ENCODE results near the gene TMEM53.
A peak's percentile ranks its signal among the peaks of the same experiment; 100 is the strongest.

The TMEM53 gene

GRCh38 chr1:44660176-44660575 is 14.1 kb downstream of the TMEM53 start:
- H3K4me1 ChIP-seq (ENCODE audit: control extremely low read depth in 1 of 4, control insufficient read depth in 4 of 4, insufficient read depth in 4 of 4, low read length in 3 of 4) = peaks cover 0 to 25% (median 19%) of the 10 kb centered on the region in 4 experiments
- WGBS (ENCODE audit: insufficient coverage) = 91% methylated on average over 9 of the region's 9 CpGs
- H3K9me3 ChIP-seq (ENCODE audit: control extremely low read depth in 1 of 5, control insufficient read depth in 4 of 5, insufficient read depth in 2 of 5, low read depth in 1 of 5, low read length in 4 of 5) = no peaks in the 10 kb centered on the region
- ChIA-PET CTCF (no interaction called here), POLR2A (no interaction called here)
- peaks cover 0 to 6% (median 3%) of the 10 kb centered on the region in 4 experiments for H3K36me3 ChIP-seq (ENCODE audit: control insufficient read depth in 4 of 4, insufficient read depth in 4 of 4, low read length in 3 of 4)
- H3K27me3 ChIP-seq (replicated peaks in 2 of 5; ENCODE audit: control insufficient read depth in 4 of 5, insufficient read depth in 5 of 5, low read length in 4 of 5) = no peaks in the 10 kb centered on the region
- H3K4me3 ChIP-seq (ENCODE audit: control insufficient read depth in 1 of 7, extremely low read depth in 1 of 7, insufficient read depth in 4 of 7, low read depth in 2 of 7, low read length in 6 of 7) = no peak overlapping the region
- DNase-seq = no peak
- H3K27ac ChIP-seq (ENCODE audit: insufficient read depth in 1 of 2, low read depth in 1 of 2, low read length in 2 of 2, poor library complexity in 1 of 2, severe bottlenecking in 2 of 2) = no peak overlapping the region

GRCh38 chr1:44659566-44659965 is 14.7 kb downstream of the TMEM53 start:
- no peak for DNase-seq
- Histone ChIP-seq H3K4me3 (ENCODE audit: control insufficient read depth in 1 of 7, extremely low read depth in 1 of 7, insufficient read depth in 4 of 7, low read depth in 2 of 7, low read length in 6 of 7) (no peak overlapping the region), H3K9me3 (ENCODE audit: control extremely low read depth in 1 of 5, control insufficient read depth in 4 of 5, insufficient read depth in 2 of 5, low read depth in 1 of 5, low read length in 4 of 5) (no peaks in the 10 kb centered on the region), H3K27me3 (replicated peaks in 2 of 5; ENCODE audit: control insufficient read depth in 4 of 5, insufficient read depth in 5 of 5, low read length in 4 of 5) (no peaks in the 10 kb centered on the region), H3K4me1 (ENCODE audit: control extremely low read depth in 1 of 4, control insufficient read depth in 4 of 4, insufficient read depth in 4 of 4, low read length in 3 of 4) (peaks cover 0 to 20% (median 16%) of the 10 kb centered on the region in 4 experiments), H3K27ac (ENCODE audit: insufficient read depth in 1 of 2, low read depth in 1 of 2, low read length in 2 of 2, poor library complexity in 1 of 2, severe bottlenecking in 2 of 2) (no peak overlapping the region), H3K36me3 (ENCODE audit: control insufficient read depth in 4 of 4, insufficient read depth in 4 of 4, low read length in 3 of 4) (peaks cover 0 to 12% (median 6%) of the 10 kb centered on the region in 4 experiments)
- ChIA-PET CTCF (interaction anchor here (0.8 to 1.2 kb wide), 2 partner anchors 9 to 15 kb away, joined by 3 read pairs; no protein-coding TSS in a partner anchor), POLR2A (no interaction called here)
- 100% methylated on average over 2 of the region's 4 CpGs for WGBS (ENCODE audit: insufficient coverage)

- no peaks in the 10 kb centered on the region for H3K4me1 ChIP-seq (ENCODE audit: control extremely low read depth in 1 of 4, control insufficient read depth in 4 of 4, insufficient read depth in 4 of 4, low read length in 3 of 4)
- H3K36me3 ChIP-seq (ENCODE audit: control insufficient read depth in 4 of 4, insufficient read depth in 4 of 4, low read length in 3 of 4) = peaks cover 2 to 44% (median 28%) of the 10 kb centered on the region in 4 experiments
- no peak overlapping the region for H3K27ac ChIP-seq (ENCODE audit: insufficient read depth in 1 of 2, low read depth in 1 of 2, low read length in 2 of 2, poor library complexity in 1 of 2, severe bottlenecking in 2 of 2)
- no peak overlapping the region for H3K4me3 ChIP-seq (ENCODE audit: control insufficient read depth in 1 of 7, extremely low read depth in 1 of 7, insufficient read depth in 4 of 7, low read depth in 2 of 7, low read length in 6 of 7)
- peak in 2 of 3 donors; percentile 25 to 36 for DNase-seq
- ChIA-PET CTCF (interaction anchor here (1.0 to 1.9 kb wide), 5 partner anchors 18 to 419 kb away, joined by 3 to 7 read pairs (median 3); partner anchors contain the start of genes ARMH1 and TMEM53), POLR2A (no interaction called here)
- H3K27me3 ChIP-seq (replicated peaks in 2 of 5; ENCODE audit: control insufficient read depth in 4 of 5, insufficient read depth in 5 of 5, low read length in 4 of 5) = no peaks in the 10 kb centered on the region
- WGBS (ENCODE audit: insufficient coverage) = 88% methylated on average over 5 of the region's 5 CpGs
- no peaks in the 10 kb centered on the region for H3K9me3 ChIP-seq (ENCODE audit: control extremely low read depth in 1 of 5, control insufficient read depth in 4 of 5, insufficient read depth in 2 of 5, low read depth in 1 of 5, low read length in 4 of 5)
Measured at GRCh38 chr1:44655609-44656008, 18.7 kb downstream of the TMEM53 start.

GRCh38 chr1:44654621-44655187 is 19.6 kb downstream of the TMEM53 start:
- no peak overlapping the region for H3K27ac ChIP-seq (ENCODE audit: insufficient read depth in 1 of 2, low read depth in 1 of 2, low read length in 2 of 2, poor library complexity in 1 of 2, severe bottlenecking in 2 of 2)
- H3K36me3 ChIP-seq (ENCODE audit: control insufficient read depth in 4 of 4, insufficient read depth in 4 of 4, low read length in 3 of 4) = peaks cover 6 to 53% (median 37%) of the 10 kb centered on the region in 4 experiments
- ChIA-PET POLR2A (no interaction called here), CTCF (interaction anchor here (0.9 to 1.9 kb wide), 5 partner anchors 19 to 418 kb away, joined by 3 to 7 read pairs (median 4); partner anchors contain the start of genes ARMH1 and TMEM53)
- no peaks in the 10 kb centered on the region for H3K4me1 ChIP-seq (ENCODE audit: control extremely low read depth in 1 of 4, control insufficient read depth in 4 of 4, insufficient read depth in 4 of 4, low read length in 3 of 4)
- 97% methylated on average over 31 of the region's 35 CpGs for WGBS (ENCODE audit: insufficient coverage)
- H3K9me3 ChIP-seq (ENCODE audit: control extremely low read depth in 1 of 5, control insufficient read depth in 4 of 5, insufficient read depth in 2 of 5, low read depth in 1 of 5, low read length in 4 of 5) = no peaks in the 10 kb centered on the region
- H3K4me3 ChIP-seq (ENCODE audit: control insufficient read depth in 1 of 7, extremely low read depth in 1 of 7, insufficient read depth in 4 of 7, low read depth in 2 of 7, low read length in 6 of 7) = no peak overlapping the region
- H3K27me3 ChIP-seq (replicated peaks in 2 of 5; ENCODE audit: control insufficient read depth in 4 of 5, insufficient read depth in 5 of 5, low read length in 4 of 5) = no peaks in the 10 kb centered on the region
- no peak for DNase-seq

GRCh38 chr1:44653107-44653964 is 20.9 kb downstream of the TMEM53 start:
- 87% methylated on average over 7 of the region's 11 CpGs for WGBS (ENCODE audit: insufficient coverage)

GRCh38 chr1:44652445-44653106 is 21.7 kb downstream of the TMEM53 start:
- Histone ChIP-seq H3K4me1 (ENCODE audit: control extremely low read depth in 1 of 4, control insufficient read depth in 4 of 4, insufficient read depth in 4 of 4, low read length in 3 of 4) (no peaks in the 10 kb centered on the region), H3K9me3 (ENCODE audit: control extremely low read depth in 1 of 5, control insufficient read depth in 4 of 5, insufficient read depth in 2 of 5, low read depth in 1 of 5, low read length in 4 of 5) (no peaks in the 10 kb centered on the region), H3K4me3 (ENCODE audit: control insufficient read depth in 1 of 7, extremely low read depth in 1 of 7, insufficient read depth in 4 of 7, low read depth in 2 of 7, low read length in 6 of 7) (no peak overlapping the region), H3K36me3 (ENCODE audit: control insufficient read depth in 4 of 4, insufficient read depth in 4 of 4, low read length in 3 of 4) (peaks cover 14 to 70% (median 55%) of the 10 kb centered on the region in 4 experiments), H3K27me3 (replicated peaks in 2 of 5; ENCODE audit: control insufficient read depth in 4 of 5, insufficient read depth in 5 of 5, low read length in 4 of 5) (no peaks in the 10 kb centered on the region), H3K27ac (ENCODE audit: insufficient read depth in 1 of 2, low read depth in 1 of 2, low read length in 2 of 2, poor library complexity in 1 of 2, severe bottlenecking in 2 of 2) (no peak overlapping the region)
- peak; percentile 55 to 74 (median 61) for DNase-seq
- ChIA-PET POLR2A (interaction anchor here (0.6 to 1.7 kb wide), 4 partner anchors 9 to 167 kb away, joined by 3 to 4 read pairs (median 4); no protein-coding TSS in a partner anchor), CTCF (interaction anchor here (0.6 to 4.2 kb wide), 38 partner anchors 10 to 652 kb away, joined by 3 to 114 read pairs (median 4); partner anchors contain the start of genes ARMH1 and TMEM53)
- WGBS (ENCODE audit: insufficient coverage) = 64% methylated on average over 5 of the region's 7 CpGs

More at GRCh38 chr1:44653107-44653964, 20.9 kb downstream of the TMEM53 start:
- Histone ChIP-seq H3K27ac (ENCODE audit: insufficient read depth in 1 of 2, low read depth in 1 of 2, low read length in 2 of 2, poor library complexity in 1 of 2, severe bottlenecking in 2 of 2) (no peak overlapping the region), H3K9me3 (ENCODE audit: control extremely low read depth in 1 of 5, control insufficient read depth in 4 of 5, insufficient read depth in 2 of 5, low read depth in 1 of 5, low read length in 4 of 5) (no peaks in the 10 kb centered on the region), H3K27me3 (replicated peaks in 2 of 5; ENCODE audit: control insufficient read depth in 4 of 5, insufficient read depth in 5 of 5, low read length in 4 of 5) (no peaks in the 10 kb centered on the region), H3K4me1 (ENCODE audit: control extremely low read depth in 1 of 4, control insufficient read depth in 4 of 4, insufficient read depth in 4 of 4, low read length in 3 of 4) (no peaks in the 10 kb centered on the region), H3K4me3 (ENCODE audit: control insufficient read depth in 1 of 7, extremely low read depth in 1 of 7, insufficient read depth in 4 of 7, low read depth in 2 of 7, low read length in 6 of 7) (no peak overlapping the region), H3K36me3 (ENCODE audit: control insufficient read depth in 4 of 4, insufficient read depth in 4 of 4, low read length in 3 of 4) (peaks cover 14 to 62% (median 48%) of the 10 kb centered on the region in 4 experiments)
- ChIA-PET POLR2A (interaction anchor here (0.9 kb wide), 1 partner anchor 19 kb away, joined by 3 read pairs; no protein-coding TSS in a partner anchor), CTCF (interaction anchor here (0.7 to 4.2 kb wide), 31 partner anchors 10 to 653 kb away, joined by 3 to 114 read pairs (median 4); partner anchors contain the start of genes ARMH1 and TMEM53)
- no peak for DNase-seq

All from common myeloid progenitor, CD34-positive (primary cell).